ENCODE data around the gene CLRN3.

CLRN3 gene

GRCh38 chr10:127848226-127848625, 44.5 kb downstream of the CLRN3 start:
- no peak overlapping the region for H3K9ac ChIP-seq (ENCODE audit: low read depth, low read length, poor library complexity, severe bottlenecking)
- TF ChIP-seq EZH2phosphoT487 (IDR thresholded peaks at IDR 0.05; ENCODE audit: borderline replicate concordance), result no peak
- TF ChIP-seq, protein P1, sequence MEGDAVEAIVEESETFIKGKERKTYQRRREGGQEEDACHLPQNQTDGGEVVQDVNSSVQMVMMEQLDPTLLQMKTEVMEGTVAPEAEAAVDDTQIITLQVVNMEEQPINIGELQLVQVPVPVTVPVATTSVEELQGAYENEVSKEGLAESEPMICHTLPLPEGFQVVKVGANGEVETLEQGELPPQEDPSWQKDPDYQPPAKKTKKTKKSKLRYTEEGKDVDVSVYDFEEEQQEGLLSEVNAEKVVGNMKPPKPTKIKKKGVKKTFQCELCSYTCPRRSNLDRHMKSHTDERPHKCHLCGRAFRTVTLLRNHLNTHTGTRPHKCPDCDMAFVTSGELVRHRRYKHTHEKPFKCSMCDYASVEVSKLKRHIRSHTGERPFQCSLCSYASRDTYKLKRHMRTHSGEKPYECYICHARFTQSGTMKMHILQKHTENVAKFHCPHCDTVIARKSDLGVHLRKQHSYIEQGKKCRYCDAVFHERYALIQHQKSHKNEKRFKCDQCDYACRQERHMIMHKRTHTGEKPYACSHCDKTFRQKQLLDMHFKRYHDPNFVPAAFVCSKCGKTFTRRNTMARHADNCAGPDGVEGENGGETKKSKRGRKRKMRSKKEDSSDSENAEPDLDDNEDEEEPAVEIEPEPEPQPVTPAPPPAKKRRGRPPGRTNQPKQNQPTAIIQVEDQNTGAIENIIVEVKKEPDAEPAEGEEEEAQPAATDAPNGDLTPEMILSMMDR (conservative IDR thresholded peaks at IDR 0.05; ENCODE audit: low read length), result no peak
- no peaks in the 10 kb centered on the region for H3K9me2 ChIP-seq (replicated peaks; ENCODE audit: low read depth, low read length)
- no peak overlapping the region for H3K4me2 ChIP-seq (ENCODE audit: low read depth, low read length, poor library complexity, severe bottlenecking)
- no peak overlapping the region for H3K4me3 ChIP-seq (ENCODE audit: low read length, poor library complexity, severe bottlenecking)
- H3K79me2 ChIP-seq (ENCODE audit: insufficient read depth, low read length), result no peaks in the 10 kb centered on the region
- no peaks in the 10 kb centered on the region for H4K20me1 ChIP-seq (ENCODE audit: insufficient read depth, low read length, poor library complexity, severe bottlenecking)
- H3K4me1 ChIP-seq (ENCODE audit: insufficient read depth, low read length, poor library complexity, severe bottlenecking), result no peaks in the 10 kb centered on the region
- no peaks in the 10 kb centered on the region for H3K36me3 ChIP-seq (ENCODE audit: insufficient read depth, low read length)
- no peaks in the 10 kb centered on the region for H3F3A ChIP-seq (ENCODE audit: low read depth)
- H2AFZ ChIP-seq (ENCODE audit: low read length), result no peak overlapping the region
- H3K9me3 ChIP-seq (ENCODE audit: insufficient read depth, low read depth, low read length), result no peaks in the 10 kb centered on the region
- no peaks in the 10 kb centered on the region for H3K27me3 ChIP-seq (ENCODE audit: insufficient read depth, low read length, poor library complexity, severe bottlenecking)

DNA sequence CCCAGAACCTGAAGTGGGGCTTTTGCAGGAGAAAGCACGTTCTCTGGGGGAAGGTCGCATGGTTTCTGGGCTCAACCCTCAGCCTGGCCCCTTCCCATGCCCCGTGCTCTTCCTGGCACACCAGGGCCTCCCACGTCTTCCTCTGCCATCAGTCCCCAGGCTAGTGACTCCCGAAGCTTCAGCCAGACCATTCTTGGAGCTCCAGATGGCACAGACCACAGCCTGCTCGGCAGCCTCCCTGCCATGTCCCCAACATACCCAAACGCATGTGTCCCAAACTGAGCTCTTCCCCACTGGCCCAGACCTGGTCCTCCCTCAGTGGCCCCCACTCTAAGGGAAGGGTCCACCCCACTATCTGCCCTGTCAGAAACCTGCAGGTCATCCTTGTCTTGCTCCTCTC, 47.0 kb downstream of the CLRN3 start:
- H3F3A ChIP-seq (ENCODE audit: low read depth), result no peaks in the 10 kb centered on the region
- no peaks in the 10 kb centered on the region for H3K36me3 ChIP-seq (ENCODE audit: insufficient read depth, low read length)
- no peak for TF ChIP-seq EZH2phosphoT487 (IDR thresholded peaks at IDR 0.05; ENCODE audit: borderline replicate concordance)
- TF ChIP-seq, protein P1 (conservative IDR thresholded peaks at IDR 0.05; ENCODE audit: low read length), result no peak
- no peaks in the 10 kb centered on the region for H3K27me3 ChIP-seq (ENCODE audit: insufficient read depth, low read length, poor library complexity, severe bottlenecking)
- H3K4me3 ChIP-seq (ENCODE audit: low read length, poor library complexity, severe bottlenecking), result no peak overlapping the region
- H3K9ac ChIP-seq (ENCODE audit: low read depth, low read length, poor library complexity, severe bottlenecking), result no peak overlapping the region
- no peaks in the 10 kb centered on the region for H3K4me1 ChIP-seq (ENCODE audit: insufficient read depth, low read length, poor library complexity, severe bottlenecking)
- no peaks in the 10 kb centered on the region for H3K79me2 ChIP-seq (ENCODE audit: insufficient read depth, low read length)
- H3K4me2 ChIP-seq (ENCODE audit: low read depth, low read length, poor library complexity, severe bottlenecking), result no peak overlapping the region
- no peaks in the 10 kb centered on the region for H3K9me3 ChIP-seq (ENCODE audit: insufficient read depth, low read depth, low read length)
- H4K20me1 ChIP-seq (ENCODE audit: insufficient read depth, low read length, poor library complexity, severe bottlenecking), result no peaks in the 10 kb centered on the region
- no peaks in the 10 kb centered on the region for H3K9me2 ChIP-seq (replicated peaks; ENCODE audit: low read depth, low read length)
- no peak overlapping the region for H2AFZ ChIP-seq (ENCODE audit: low read length)

DNA sequence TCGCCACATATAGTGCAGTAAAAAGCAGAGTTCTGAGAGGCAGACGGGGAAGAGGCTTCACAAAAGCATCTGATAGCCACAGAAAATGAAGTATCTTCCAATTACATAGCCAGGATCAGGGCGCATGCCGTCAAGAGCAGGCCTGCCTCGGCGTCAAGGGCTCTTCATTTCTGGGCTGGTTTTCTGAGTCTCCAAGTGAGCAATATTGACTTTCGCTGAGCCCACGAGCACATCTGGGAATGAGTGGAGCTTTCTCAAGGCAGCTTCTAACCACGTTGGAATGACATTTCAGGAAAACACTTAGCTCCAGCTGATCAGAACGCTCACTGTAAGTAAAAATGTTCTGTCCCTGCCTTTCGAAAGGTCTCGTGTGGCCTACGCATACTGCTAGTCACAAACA, 51.9 kb downstream of the CLRN3 start:
- Histone ChIP-seq H4K20me1 (ENCODE audit: insufficient read depth, low read length, poor library complexity, severe bottlenecking) (no peaks in the 10 kb centered on the region), H3K9me2 (replicated peaks; ENCODE audit: low read depth, low read length) (no peaks in the 10 kb centered on the region), H3K9me3 (ENCODE audit: insufficient read depth, low read depth, low read length) (no peaks in the 10 kb centered on the region), H3K36me3 (ENCODE audit: insufficient read depth, low read length) (no peaks in the 10 kb centered on the region), H3F3A (ENCODE audit: low read depth) (no peaks in the 10 kb centered on the region), H3K9ac (ENCODE audit: low read depth, low read length, poor library complexity, severe bottlenecking) (no peak overlapping the region), H3K4me2 (ENCODE audit: low read depth, low read length, poor library complexity, severe bottlenecking) (no peak overlapping the region), H3K27me3 (ENCODE audit: insufficient read depth, low read length, poor library complexity, severe bottlenecking) (no peaks in the 10 kb centered on the region), H3K79me2 (ENCODE audit: insufficient read depth, low read length) (no peaks in the 10 kb centered on the region), H3K4me3 (ENCODE audit: low read length, poor library complexity, severe bottlenecking) (no peak overlapping the region), H3K4me1 (ENCODE audit: insufficient read depth, low read length, poor library complexity, severe bottlenecking) (no peaks in the 10 kb centered on the region), H2AFZ (ENCODE audit: low read length) (no peak overlapping the region)
- no peak for TF ChIP-seq EZH2phosphoT487 (IDR thresholded peaks at IDR 0.05; ENCODE audit: borderline replicate concordance)
- TF ChIP-seq, protein P1 (conservative IDR thresholded peaks at IDR 0.05; ENCODE audit: low read length), result no peak

All from Loucy (cell line).